Measurements from ENCODE around the gene MUC22.

- TF ChIP-seq CTCF (IDR thresholded peaks at IDR 0.05 in 4 of 5, conservative IDR thresholded peaks at IDR 0.05 in 1 of 5) (no peak), POLR2A (IDR thresholded peaks at IDR 0.05) (no peak)
These were observed 18.4 kb upstream of the MUC22 start for GRCh38 chr6:30991891-30992290.

Measured in gastrocnemius medialis (tissue), 4 donors.